GM12891 (cell line): ENCODE results near the gene YBX2.

Experiments used
- POLR2A ChIP-seq: IDR thresholded peaks from 2 replicates; pipeline ENCODE4 v1.6.1; 2011; ENCODE audit warnings: low read depth, low read length, control low read depth
- POLR2AphosphoS5 ChIP-seq: IDR thresholded peaks from 2 replicates; pipeline ENCODE4 v1.6.1; 2011; ENCODE audit warnings: low read depth, low read length, control low read depth
- POU2F2 ChIP-seq: IDR thresholded peaks from 2 replicates; pipeline ENCODE4 v1.6.1; 2011; ENCODE audit warnings: low read depth, mild to moderate bottlenecking, control low read depth, low read length, moderate library complexity
- SPI1 ChIP-seq: IDR thresholded peaks from 2 replicates; pipeline ENCODE4 v1.6.1; 2011; ENCODE audit warnings: low read depth, low read length, control low read depth
- TAF1 ChIP-seq: IDR thresholded peaks from 2 replicates; pipeline ENCODE4 v1.6.1; 2011; ENCODE audit warnings: low read depth, low read length, control low read depth

DNA sequence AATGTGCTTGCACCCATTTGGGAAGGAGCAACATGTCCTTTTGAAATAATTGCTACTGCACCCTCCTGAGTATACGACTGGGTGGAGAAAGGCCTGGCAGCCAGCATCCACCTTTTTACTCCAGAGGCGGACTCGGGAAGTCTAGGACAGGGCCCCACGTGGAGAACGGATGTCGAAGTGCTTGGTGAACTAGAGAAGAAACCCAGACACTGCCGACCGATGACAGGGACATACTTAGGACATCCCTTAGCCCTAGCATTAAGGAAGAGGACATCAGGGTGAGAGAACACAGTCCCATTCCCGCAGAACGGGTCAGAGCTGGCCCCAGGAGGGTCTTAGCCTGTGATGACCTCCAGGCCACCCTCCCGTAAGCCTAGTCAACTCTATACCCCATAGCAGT is 3.8 kb downstream of the YBX2 start:
- no peak for TF ChIP-seq SPI1
- TF ChIP-seq POLR2A: no peak
- no peak for TF ChIP-seq TAF1
- no peak for TF ChIP-seq POLR2AphosphoS5
- TF ChIP-seq POU2F2: no peak
